Measurements from ENCODE around the gene WDTC1. TPM values are rescaled to one million over a fixed set of nuclear protein-coding genes. Genes with fewer than 3 reads are reported as not detected.

WDTC1 gene
- total RNA-seq, 1 experiment from 2014 or later: 24.6 TPM

DNA sequence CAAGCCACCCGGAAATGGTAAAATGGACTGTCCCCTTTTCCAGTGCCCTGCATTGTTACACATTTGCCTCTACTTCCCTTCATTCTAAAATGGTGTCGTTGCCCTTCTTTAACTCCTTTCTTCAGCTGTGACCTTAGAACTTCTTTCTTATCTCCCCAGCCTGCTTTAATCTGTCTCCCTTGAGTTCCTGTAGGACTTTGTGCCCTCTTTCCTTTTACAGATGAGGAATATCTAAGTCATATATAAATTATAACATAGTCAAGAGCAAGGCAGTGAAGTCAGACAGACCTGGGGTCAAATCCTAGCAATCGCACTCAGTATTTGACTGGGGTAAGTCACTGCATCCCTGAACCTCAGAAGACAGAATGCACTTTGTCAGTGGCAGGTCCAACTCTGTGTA is 56.1 kb downstream of the WDTC1 start:
- ATAC-seq (no peak), DNase-seq (ENCODE audit: low read depth, low spot score) (no peak)
- in situ Hi-C loops (cut with HindIII; ENCODE audit: low pct_unique_long_range_greater_than_20kb, low sequenced_read_pairs) (no loop called here), intact Hi-C loops (cut with micrococcal nuclease; ENCODE audit: unreplicated experiment) (no loop called here)
- Histone ChIP-seq H3K27me3 (ENCODE audit: control insufficient read depth, insufficient read depth, low read length) (no peaks in the 10 kb centered on the region), H3K36me3 (ENCODE audit: control insufficient read depth, insufficient read depth, low read length) (no peaks in the 10 kb centered on the region), H3K27ac (ENCODE audit: low read length) (no peak overlapping the region), H3K4me3 (ENCODE audit: low read depth in 2 of 2, low read length in 2 of 2) (no peak overlapping the region), H3K9me3 (ENCODE audit: control insufficient read depth, insufficient read depth, low read depth, low read length) (no peaks in the 10 kb centered on the region), H3K4me1 (ENCODE audit: control insufficient read depth, insufficient read depth, low read length) (no peaks in the 10 kb centered on the region)
- TF ChIP-seq SIN3A (IDR thresholded peaks at IDR 0.05; ENCODE audit: borderline replicate concordance, insufficient read depth, low read depth, low read length) (no peak), POLR2AphosphoS5 (IDR thresholded peaks at IDR 0.05; ENCODE audit: low read depth, low read length) (no peak), REST (IDR thresholded peaks at IDR 0.05; ENCODE audit: insufficient read depth in 1 of 2, low read depth in 2 of 2, low read length in 1 of 2) (no peak), TCF7L2 (IDR thresholded peaks at IDR 0.05; ENCODE audit: low read depth, low read length) (no peak)
- TF ChIP-seq, protein P1, sequence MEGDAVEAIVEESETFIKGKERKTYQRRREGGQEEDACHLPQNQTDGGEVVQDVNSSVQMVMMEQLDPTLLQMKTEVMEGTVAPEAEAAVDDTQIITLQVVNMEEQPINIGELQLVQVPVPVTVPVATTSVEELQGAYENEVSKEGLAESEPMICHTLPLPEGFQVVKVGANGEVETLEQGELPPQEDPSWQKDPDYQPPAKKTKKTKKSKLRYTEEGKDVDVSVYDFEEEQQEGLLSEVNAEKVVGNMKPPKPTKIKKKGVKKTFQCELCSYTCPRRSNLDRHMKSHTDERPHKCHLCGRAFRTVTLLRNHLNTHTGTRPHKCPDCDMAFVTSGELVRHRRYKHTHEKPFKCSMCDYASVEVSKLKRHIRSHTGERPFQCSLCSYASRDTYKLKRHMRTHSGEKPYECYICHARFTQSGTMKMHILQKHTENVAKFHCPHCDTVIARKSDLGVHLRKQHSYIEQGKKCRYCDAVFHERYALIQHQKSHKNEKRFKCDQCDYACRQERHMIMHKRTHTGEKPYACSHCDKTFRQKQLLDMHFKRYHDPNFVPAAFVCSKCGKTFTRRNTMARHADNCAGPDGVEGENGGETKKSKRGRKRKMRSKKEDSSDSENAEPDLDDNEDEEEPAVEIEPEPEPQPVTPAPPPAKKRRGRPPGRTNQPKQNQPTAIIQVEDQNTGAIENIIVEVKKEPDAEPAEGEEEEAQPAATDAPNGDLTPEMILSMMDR (IDR thresholded peaks at IDR 0.05): no peak
- no TSS peak for BruUV-seq (replicated peaks)
- CTCF ChIA-PET: no interaction called here
- POLR2A ChIA-PET: no interaction called here

GRCh38 chr1:27292106-27292505 is 57.7 kb downstream of the WDTC1 start:
- DNase-seq (ENCODE audit: low read depth, low spot score) (no peak), ATAC-seq (no peak)
- Histone ChIP-seq H3K27me3 (ENCODE audit: control insufficient read depth, insufficient read depth, low read length) (no peaks in the 10 kb centered on the region), H3K36me3 (ENCODE audit: control insufficient read depth, insufficient read depth, low read length) (no peaks in the 10 kb centered on the region), H3K4me1 (ENCODE audit: control insufficient read depth, insufficient read depth, low read length) (no peaks in the 10 kb centered on the region), H3K4me3 (ENCODE audit: low read depth in 2 of 2, low read length in 2 of 2) (no peak overlapping the region), H3K27ac (ENCODE audit: low read length) (no peak overlapping the region), H3K9me3 (ENCODE audit: control insufficient read depth, insufficient read depth, low read depth, low read length) (no peaks in the 10 kb centered on the region)
- TF ChIP-seq TCF7L2 (IDR thresholded peaks at IDR 0.05; ENCODE audit: low read depth, low read length) (no peak), POLR2AphosphoS5 (IDR thresholded peaks at IDR 0.05; ENCODE audit: low read depth, low read length) (no peak), SIN3A (IDR thresholded peaks at IDR 0.05; ENCODE audit: borderline replicate concordance, insufficient read depth, low read depth, low read length) (no peak), REST (IDR thresholded peaks at IDR 0.05; ENCODE audit: insufficient read depth in 1 of 2, low read depth in 2 of 2, low read length in 1 of 2) (no peak)
- TF ChIP-seq, protein P1 (IDR thresholded peaks at IDR 0.05): no peak
- intact Hi-C loops (cut with micrococcal nuclease; ENCODE audit: unreplicated experiment): no loop called here
- in situ Hi-C loops (cut with HindIII; ENCODE audit: low pct_unique_long_range_greater_than_20kb, low sequenced_read_pairs): no loop called here
- ChIA-PET CTCF (no interaction called here), POLR2A (no interaction called here)
- BruUV-seq (replicated peaks): no TSS peak
